Activated T-cell treated with anti-CD3 and anti-CD28 coated beads for 48 hours (primary cell): ENCODE results near the gene ACIN1.
"Not testable (repeated sequence)": the region's sequence is repeated elsewhere in the genome, so short reads cannot be mapped to it uniquely, and the experiment has no call there.

ENCODE experiments used
- DNase-seq: peaks from one replicate; pipeline ENCODE4 v3.0.0-alpha.2; 2020; ENCODE audit warnings: low read depth

ACIN1 gene

DNA sequence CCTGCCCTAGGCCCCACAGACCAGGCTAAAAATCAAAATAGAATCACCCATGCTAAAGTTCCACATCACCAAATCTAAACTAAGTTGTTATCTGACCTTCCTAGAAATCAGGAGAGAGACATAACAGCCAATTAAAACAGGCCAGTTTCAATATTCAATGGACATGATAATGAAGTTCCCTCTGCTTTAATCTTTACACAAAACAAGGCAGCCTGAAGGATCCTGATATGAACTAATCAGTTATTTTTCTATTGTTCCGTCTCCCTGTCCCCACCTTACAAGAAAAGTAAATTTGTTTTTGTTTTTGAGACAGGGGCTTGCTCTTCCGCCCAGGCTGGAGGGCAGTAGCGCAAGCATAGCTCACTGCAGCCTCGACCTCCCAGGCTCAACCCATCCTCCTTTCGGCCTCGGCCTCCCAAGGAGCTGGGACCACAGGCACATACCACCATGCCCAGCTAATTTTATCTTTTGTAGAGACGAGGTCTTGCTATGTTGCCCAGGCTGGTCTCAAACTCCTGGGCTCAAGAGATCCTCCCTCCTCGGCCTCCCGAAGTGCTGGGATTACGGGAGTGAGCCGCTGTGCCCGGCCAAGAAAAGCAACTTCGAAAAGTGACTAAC lies 29.5 kb upstream of the ACIN1 start:
- DNase-seq = no peak

DNA sequence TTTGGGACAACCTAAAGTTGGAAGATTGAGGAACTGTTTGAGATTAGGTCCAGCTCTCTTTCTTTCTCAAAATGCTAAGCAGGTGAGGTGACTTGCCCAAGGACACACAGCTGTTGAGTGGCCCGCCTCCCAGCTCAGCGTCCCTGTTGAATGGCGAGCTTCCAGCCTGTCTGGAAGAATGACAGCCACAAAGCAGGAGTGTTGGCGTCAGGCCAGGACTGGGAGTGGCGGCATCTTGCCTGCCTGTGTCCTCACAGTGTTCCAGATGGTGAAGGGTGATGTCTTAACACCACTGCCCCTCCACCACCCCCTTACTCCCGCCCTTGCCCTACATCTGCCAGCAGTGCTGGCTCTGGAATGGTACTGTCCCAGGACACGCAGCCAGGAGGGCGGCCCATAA lies 28.5 kb upstream of the ACIN1 start:
- no peak for DNase-seq

DNA sequence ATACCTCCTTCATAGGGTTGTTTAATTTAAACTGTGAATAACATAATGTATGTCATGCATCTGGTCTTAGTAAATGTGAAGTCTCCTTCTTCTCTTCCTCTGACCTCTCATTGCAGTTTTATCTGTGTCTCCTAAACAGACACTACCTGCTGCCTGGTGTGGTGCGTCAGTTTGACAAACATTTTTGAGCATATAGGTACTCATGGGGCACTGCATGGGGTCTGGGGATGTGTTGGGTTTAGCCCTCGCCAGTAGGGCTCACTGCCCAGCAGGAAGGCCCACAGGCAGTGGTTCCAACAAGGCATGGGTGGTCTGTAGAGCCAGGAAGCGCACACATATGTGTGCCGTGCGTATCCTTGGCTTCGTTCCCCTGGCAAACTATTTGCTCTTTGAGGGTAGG lies 27.1 kb upstream of the ACIN1 start:
- DNase-seq = no peak

DNA sequence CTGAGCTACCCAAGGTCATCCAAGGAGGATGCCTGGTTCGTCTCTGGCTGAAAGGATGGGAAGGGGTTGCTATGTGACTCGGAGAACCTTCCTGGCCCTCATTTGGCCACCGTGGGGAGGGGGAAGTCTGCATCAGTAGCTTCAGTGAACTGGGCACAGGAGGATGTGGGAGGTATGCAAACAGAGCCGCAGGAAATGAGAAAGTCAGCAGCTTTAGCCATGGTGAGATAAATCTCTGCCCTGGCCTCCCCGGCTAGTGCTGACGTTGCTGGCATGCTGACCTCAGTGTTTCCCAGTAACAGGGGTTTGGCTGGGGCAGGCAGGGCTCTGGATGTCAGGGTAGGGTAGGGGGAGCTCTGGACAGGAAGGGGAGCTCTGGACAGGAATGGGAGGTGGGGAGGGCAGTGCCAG lies 26.4 kb upstream of the ACIN1 start:
- DNase-seq = no peak

DNA sequence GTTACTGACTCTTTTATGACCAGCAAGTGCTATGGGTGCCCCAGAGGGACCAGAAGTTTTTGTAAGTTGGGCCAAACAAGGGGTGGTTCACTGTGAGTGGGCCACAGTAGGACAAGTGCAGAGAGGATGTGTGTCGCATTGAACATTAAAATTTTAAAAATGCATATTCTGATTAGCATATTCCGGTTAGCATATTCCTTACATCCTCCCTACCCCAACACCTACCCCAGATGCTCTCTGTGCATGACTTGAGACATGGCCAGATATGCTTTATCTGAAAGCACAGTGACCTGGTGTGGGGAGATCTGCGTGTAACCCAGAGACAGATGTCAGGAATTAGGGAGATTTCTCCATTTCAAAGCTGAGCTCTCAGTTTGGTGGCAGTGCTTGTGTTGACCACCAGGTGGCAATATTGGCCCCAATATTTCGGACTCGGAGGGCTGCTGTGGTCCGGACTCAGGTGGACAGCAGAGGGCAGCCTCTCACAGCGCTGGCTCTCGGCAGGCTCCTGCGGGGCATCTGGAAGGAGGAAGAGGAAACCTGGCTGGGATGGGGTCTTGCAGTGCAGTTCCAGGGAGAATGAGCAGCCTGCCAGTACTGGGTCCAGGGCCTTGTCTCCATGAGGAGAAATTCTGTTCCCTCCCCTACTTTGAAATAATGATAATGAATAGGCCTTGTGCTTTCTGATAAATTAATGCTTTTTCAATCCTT lies 25.8 kb upstream of the ACIN1 start:
- DNase-seq = peak; percentile 76

DNA sequence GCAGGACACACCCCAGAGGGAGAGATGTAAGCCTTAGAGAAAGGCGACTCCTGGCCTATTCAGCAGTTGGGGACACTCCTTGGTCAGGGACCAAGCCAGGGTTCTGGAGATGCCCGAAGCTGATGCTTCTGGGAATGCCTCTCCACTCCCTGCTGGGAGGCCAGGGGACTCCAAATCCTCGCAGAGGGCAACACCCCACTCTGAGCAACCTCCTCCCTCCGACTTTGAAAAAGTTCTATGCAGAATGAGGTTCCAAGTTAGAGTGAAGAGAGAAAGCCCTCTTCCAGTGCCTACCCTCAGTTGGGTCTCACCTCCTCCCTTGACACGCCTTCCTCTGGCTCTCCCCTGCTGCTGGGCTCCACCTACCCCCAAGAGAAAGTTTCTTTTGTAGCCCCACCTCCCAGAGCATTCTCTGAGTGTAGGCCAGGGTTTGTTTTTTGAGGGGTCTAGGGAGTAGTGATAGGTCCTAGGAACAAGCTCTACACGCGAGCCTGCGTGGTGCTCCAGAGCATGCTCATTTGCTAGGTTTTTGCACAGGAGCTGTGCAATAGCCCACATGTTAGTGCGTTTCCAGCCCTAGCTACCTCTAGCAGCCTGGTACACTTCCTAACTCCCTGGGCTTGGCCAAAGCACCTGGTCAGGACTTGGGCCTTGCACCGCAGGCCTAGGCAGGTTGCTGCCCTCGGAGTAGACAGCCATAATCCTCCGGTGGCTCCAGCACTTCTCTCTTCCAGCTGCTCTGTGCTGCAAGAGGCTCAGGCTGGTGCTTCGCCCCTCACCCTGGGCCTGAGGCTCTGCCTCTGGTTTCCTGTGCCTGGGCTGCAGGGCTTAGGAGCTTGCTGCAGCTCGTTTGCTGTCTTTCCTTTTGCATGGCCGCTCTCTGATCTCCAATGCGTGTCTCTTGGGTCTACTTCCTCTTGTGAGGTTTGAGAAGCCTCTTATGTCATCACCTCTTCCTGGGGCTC lies 24.7 kb upstream of the ACIN1 start:
- DNase-seq = no peak

DNA sequence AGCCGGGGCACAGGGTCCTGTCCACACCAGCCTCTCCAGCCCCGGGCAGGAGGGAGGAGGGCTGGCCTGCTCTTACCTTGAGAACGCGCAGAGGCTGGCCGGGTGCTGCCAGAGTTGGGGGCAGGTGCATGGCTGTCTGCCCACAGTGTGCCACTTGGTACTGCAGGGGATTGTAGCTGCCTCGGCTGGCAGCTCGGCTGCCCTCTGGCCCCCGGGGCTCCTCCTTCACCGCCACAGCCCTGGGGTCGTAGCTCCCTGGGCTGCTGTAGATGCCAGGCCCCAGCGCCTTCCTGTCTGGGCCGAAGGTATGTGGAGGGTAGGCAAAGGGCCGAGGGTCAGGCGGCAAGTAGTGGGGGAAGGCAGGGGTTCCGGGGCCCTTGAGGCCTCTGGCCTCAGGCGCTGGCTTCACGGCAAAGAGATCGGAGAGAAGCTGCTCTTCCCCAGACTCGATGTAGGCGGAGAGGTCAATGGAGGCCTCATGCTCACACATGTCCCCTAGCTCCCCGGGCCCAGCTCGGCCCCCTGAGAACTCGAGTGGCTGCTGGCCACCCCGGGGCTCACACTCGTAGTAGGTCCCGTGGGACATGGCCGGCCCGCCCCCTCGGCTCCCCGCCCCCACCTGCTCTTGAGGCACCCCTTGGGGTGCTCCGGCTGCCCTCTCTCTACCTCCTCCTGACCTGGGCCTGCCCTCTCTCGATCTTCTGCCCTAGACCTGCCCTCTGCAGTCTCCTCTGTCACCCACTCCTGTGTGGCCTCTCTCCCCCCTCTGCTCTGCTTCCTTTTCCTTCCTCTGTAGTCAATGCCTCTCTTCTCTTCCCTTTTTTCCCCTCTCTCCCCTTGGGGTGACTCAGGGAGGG lies 23.8 kb upstream of the ACIN1 start, which contains the start of gene CEBPE:
TSS of gene CEBPE (minus strand) at position 750 of the 857 bp plus-strand sequence. CDS start at position 586, 164 bp downstream.
- no peak for DNase-seq

DNA sequence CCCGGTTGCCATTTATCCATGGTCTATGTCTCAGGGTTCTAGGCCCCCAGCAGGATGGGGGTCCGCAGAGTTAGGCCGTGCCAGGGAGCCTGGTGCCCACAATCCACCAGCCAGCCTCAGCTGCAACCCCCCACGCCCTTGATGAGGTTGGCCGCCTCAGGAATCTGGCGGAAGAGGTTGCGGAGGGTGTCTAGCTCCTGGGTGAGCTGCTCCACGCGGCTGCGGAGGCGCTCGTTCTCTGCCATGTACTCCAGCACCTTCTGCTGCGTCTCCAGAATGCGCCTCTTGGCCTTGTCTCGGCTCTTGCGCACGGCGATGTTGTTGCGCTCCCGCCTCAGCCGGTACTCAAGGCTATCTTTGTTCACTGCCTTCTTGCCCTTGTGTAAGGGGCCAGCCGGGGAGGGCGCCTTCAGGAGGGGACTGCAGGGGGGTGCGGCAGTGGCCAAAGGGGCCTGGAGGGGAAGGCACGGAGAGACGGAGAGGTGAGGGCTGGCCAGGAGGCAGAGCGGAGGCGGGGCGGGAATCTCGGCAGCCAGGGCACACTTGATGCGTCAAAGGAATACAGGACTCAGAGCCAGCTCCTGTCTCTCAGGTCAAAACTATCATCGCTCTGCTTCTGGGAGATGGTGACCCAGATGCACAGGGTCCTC lies 22.6 kb upstream of the ACIN1 start:
- no peak for DNase-seq

DNA sequence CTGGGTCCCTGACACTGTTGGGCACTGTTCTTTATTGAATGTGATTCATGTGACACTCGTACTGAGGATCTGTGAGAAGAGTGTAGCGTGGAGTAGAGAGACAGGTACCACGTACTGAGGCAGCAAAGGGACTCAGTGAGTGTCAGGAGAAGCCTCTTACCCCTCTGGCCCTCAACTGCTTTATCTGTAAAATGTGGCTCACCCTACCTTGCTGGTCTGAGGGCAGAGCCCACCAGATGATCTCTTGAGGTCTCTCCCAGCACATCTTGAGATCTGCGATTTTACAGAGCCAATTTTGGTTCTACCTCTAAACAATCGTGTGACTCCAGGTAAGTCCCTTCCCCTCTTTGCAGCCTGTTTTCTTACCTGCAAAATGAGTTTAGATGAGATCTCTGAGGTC lies 21.0 kb upstream of the ACIN1 start:
- no peak for DNase-seq

DNA sequence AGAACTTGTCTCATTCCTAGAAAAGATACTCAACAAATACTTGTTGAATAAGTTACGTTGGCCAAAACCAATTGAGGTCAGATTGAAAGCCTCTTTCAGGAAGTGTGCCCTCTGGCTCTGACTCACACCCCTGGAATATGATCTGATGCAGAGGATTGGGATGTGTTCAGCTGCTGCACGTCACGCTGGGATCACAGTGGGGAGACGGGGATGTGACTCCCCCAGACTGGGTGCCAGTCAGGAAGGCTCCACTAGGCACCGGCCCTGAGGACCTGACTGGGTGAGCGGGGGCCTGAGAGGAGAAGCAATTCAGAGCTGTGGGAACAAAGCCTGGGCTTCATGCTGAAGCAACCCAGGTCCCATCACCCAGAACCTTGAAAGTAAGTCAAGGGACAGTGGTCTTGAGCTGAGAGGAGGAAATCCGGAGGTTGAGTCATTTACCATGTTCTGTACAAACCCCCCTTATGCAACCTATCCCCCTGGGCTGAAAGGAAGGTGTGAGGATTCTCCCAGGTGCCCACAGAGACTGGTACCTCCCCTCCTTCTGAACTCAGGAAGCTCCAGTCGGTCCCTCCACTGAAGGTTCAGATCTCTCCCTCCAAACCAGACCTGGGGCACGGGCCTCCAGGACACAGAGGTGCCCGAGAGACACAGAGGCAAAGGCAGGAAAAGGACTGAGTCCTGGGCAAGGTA lies 20.2 kb upstream of the ACIN1 start:
- DNase-seq = no peak

DNA sequence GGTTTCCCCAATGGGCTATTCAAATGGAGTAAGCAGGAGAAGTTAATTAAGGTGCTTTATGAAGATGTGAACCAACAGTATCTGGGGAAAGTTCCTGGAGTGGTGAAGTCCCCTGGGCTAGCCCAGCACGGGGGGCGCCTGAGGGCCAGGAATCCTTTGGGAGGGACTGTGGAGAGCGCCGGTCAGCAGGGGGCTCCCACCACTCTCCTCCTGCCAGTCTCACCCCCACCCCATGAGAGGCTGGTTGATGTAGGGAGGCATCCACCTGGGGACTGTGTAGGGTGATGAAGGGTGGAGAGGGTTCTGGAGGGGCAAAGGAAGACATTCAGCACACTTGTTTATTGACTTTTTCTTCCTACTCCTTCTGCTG lies 19.7 kb upstream of the ACIN1 start:
- no peak for DNase-seq

DNA sequence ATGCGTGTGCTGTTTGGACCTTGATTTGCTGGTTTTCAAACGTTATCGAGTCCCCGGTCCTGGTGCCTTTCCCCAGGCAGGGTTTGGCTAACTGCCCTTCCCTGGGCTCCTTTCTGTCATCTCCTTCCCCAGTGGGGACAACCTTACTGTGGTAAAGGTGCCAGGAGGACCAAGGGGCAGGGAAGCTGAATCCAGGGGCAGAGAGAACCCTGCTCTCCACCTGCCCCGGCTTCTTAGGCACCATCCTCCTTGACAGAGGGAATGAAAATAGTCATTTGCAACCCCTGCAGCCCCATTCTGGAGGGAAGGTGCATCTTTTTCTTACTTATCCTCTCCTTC lies 19.2 kb upstream of the ACIN1 start:
- DNase-seq = no peak

DNA sequence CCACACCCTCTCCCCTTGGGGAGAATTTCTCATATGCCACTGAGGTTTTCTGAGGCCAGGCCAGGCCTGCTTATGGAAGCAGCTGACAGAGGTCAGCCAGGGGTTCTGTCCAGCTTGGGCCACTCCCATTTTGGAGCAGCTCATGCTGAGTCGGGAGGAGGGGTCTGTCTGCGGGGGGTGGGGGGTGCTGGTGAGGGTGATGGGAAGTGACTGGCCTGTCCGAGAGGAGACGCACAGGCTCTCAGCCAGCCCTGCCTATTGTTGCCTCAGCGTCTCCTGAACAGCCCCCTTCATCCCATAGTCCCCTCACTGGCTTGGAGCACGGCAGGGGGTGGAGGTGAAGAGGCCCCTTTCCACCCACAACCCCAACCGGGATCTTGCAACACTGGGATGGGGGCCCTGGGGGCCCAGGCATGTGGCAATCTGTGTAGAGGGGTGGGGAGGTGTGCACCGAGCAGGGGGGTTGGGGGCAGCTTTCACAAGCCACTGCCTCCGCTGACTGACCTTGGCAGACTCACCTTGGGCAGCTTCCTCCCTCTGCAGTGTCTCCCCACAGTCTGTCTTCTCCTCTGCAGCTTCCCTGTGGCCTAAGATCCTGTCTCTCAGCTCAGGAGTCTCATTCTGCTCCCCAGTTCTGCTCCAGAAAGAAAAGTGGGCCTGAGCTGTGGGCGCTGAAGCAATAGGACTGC lies 18.6 kb upstream of the ACIN1 start:
- no peak for DNase-seq

DNA sequence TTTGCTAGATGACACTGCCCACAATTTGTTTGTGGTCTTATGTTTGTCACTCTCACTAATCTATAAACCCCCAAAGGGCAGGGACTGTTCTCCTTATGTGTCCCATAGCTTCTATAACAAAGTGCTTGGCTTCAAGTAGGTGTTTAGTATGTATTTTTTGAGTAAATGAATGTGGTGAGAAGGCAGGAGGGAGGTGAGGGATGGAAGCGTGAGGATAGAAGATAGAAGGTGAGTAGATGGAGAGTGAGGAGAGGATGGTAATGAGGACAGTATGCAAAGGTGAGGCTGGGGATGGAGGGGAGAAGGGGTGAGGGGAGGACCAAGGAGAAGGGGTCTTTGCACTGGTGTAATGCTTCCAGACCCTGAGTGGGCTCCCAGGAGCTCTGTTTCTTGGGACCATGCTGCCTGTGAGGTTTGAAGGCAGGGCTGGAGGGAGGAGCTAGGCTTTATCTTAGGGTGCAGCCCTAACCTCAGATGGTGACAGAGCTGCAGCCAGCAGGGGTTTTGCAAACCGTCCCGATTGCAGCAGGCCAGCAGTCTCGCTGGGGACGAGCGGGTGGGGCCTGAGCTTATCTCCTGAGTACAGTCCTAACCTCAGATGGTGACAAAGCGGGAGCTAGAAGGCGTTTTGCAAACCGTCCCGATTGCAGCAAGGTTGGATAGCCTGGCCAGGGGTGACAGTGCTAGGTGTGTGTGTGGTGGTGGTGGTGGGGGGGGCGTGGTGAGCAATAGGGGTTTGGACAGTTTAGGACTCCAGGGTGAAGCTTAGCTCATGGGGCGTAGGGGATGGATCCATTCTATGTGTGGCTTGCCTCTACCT lies 17.6 kb upstream of the ACIN1 start:
- no peak for DNase-seq

DNA sequence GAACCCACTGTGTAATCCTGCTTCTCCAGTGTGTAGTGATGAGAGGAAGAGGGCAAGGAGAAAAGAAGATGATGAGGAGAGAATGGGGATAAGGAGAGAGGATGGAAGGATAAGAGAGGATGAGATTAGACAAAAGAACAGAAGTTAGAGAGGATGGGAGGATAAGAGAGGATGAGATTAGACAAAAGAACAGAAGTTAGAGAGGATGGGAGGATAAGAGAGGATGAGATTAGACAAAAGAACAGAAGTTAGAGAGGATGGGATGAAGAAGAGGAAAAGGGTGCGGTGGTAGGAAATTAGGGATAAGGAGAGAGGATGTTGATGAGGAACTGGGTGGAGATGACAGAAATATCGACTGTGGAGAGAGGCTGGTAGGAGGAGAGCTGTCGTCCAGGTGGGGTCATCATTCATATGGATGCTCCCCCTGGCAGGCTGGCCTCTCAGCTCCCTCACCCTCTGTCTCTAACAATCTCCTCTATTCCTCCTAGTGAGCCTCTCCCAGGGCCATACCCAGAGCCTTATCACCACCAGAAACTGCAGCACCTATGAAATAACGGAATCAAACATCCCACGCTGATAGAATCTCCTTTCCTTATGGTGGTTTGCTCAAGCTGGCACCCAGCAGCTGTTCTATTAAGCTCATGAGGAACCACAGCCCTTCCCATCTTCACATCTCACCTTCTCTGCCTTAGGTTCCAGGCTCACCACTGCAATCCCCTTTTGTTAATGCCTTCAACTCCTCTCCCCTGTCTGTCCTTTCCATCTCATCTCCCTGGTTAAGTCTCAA lies 15.8 kb upstream of the ACIN1 start:
- DNase-seq = no peak

DNA sequence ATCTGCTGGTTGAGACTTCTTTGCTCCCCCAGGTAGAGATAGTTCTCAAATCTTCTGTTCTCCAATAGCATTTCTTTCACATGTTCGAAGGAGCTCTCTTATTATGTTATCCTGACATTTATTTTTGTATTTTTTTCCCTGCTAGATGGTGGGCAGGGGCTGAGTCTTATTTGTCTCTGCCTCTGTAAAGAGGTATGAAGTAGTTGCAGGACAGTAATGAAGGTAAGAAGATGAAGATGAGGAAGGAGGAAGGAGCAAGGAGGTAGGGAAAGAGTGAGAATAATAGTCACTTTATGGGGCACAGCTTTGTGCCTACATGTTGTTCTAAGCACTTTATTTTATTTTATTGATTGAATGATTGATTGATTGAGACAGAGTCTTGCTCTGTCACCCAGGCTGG lies 14.8 kb upstream of the ACIN1 start:
- no peak for DNase-seq

DNA sequence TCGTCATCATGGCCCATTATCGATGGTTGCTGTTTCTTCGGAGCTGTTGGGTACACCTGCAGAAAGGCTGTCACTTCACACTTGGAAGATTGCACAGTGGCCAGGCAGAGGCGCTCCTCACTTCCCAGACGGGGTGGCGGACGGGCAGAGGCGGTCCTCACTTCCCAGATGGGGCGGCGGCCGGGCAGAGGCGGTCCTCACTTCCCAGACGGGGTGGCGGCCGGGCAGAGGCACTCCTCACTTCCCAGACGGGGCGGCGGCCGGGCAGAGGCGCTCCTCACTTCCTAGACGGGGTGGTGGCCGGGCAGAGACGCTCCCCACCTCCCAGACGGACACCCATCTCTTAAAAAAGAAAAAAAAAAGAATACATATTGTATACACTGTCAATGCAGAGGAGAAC lies 13.2 kb upstream of the ACIN1 start:
- DNase-seq = not testable (repeated sequence)

DNA sequence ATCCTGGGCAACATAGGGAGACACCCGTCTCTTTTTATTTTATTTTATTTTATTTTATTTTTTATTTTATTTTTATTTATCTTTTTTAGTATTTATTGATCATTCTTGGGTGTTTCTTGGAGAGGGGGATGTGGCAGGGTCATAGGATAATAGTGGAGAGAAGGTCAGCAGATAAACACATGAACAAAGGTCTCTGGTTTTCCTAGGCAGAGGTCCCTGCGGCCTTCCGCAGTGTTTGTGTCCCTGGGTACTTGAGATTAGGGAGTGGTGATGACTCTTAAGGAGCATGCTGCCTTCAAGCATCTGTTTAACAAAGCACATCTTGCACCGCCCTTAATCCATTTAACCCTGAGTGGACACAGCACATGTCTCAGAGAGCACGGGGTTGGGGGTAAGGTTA lies 12.7 kb upstream of the ACIN1 start:
- not testable (repeated sequence) for DNase-seq

DNA sequence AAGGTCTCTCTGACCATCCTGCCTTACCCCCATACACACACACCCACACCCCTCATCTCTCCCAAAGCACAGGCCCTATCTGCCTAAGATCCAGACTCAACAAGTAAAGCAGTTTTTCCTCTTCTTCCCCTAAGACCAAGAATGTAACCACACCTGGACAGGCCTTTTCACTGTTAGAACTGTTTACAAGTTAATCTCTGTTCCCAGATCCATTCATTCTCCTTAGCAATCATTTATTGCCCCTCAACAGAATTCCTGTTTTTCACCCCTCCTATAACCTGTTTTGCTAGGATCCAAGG lies 11.8 kb upstream of the ACIN1 start:
- DNase-seq = no peak
